SK-N-SH (cell line): ENCODE data around the gene ETV6. TPM values are rescaled to one million over a fixed set of nuclear protein-coding genes. Genes with fewer than 3 reads are reported as not detected.

Source experiments
- CTCF ChIA-PET: fragments of 300-600, 350-600 bp; formaldehyde crosslinking; extraction: SDS; loops from one replicate; lab custom pipeline; 2021; lab: Yijun Ruan, JAX
- POLR2A ChIA-PET: fragments of 350-600 bp; sonication (Branson Sonifier 250); formaldehyde crosslinking; extraction: SDS; loops from one replicate; lab custom pipeline; 2020; ENCODE audit warnings: antibody characterized with exemption, inconsistent platforms; lab: Yijun Ruan, JAX
- DNase-seq: peaks from one replicate; pipeline ENCODE4 v3.0.0; 2012
- H2AFZ ChIP-seq: fragments of 200-600 bp; sonication (generic); 2 replicates; pipeline ENCODE4 v1.8.1; 2016; ENCODE audit warnings: antibody characterized with exemption, mild to moderate bottlenecking, low read depth
- H3F3A ChIP-seq: fragments of 200-600 bp; sonication (generic); replicated peaks from 2 replicates; pipeline ENCODE3; 2016; ENCODE audit warnings: antibody characterized with exemption, mild to moderate bottlenecking; ENCODE audit not compliant: insufficient read depth
- H3K27ac ChIP-seq, 2 experiments: fragments of 200-500 bp in 1 of 2; fragments of 200-600 bp in 1 of 2; sonication (Bioruptor generic) in 1 of 2; sonication (generic), shearing (Covaris generic) in 1 of 2; 2 replicates each; pipeline versions ENCODE4 v1.5.1 to v1.6.1; 2014 to 2016; ENCODE audit warnings: low read depth in 2 of 2, inconsistent platforms in 1 of 2, low read length in 1 of 2, mild to moderate bottlenecking in 1 of 2, mixed read lengths in 1 of 2
- H3K27me3 ChIP-seq: fragments of 200-600 bp; sonication (generic), shearing (Covaris generic); 2 replicates; pipeline ENCODE4 v1.6.1; 2016; ENCODE audit warnings: mixed run types; ENCODE audit not compliant: insufficient read depth
- H3K36me3 ChIP-seq, 2 experiments: fragments of 200-500 bp in 1 of 2; fragments of 200-600 bp in 1 of 2; sonication (Bioruptor generic) in 1 of 2; sonication (generic) in 1 of 2; replicated peaks in 1 of 2; 2 replicates each; pipeline versions ENCODE3 to v1.5.1; 2014 to 2016; ENCODE audit warnings: low read length in 1 of 2, mild to moderate bottlenecking in 1 of 2; ENCODE audit not compliant: insufficient read depth in 2 of 2, control insufficient read depth in 1 of 2
- H3K4me1 ChIP-seq, 2 experiments: fragments of 200-500 bp in 1 of 2; fragments of 200-600 bp in 1 of 2; sonication (Bioruptor generic) in 1 of 2; sonication (generic), shearing (Covaris generic) in 1 of 2; 2 replicates each; pipeline versions ENCODE4 v1.5.1 to v1.6.1; 2014 to 2016; ENCODE audit warnings: low read depth in 1 of 2, low read length in 1 of 2, mixed run types in 1 of 2; ENCODE audit not compliant: insufficient read depth in 2 of 2, control insufficient read depth in 1 of 2
- H3K4me2 ChIP-seq: fragments of 200-600 bp; sonication (generic), shearing (Covaris generic); 2 replicates; pipeline ENCODE4 v1.6.1; 2017; ENCODE audit warnings: mixed run types
- H3K4me3 ChIP-seq, 2 experiments: fragments of 200-500 bp in 1 of 2; fragments of 200-600 bp in 1 of 2; sonication (Bioruptor generic) in 1 of 2; sonication (generic), shearing (Covaris generic) in 1 of 2; 2 replicates each; pipeline versions ENCODE4 v1.5.1 to v1.8.1; 2014 to 2016; ENCODE audit warnings: low read depth in 2 of 2, inconsistent platforms in 1 of 2, low read length in 1 of 2, mild to moderate bottlenecking in 1 of 2, mixed read lengths in 1 of 2, moderate library complexity in 1 of 2
- H3K79me2 ChIP-seq: fragments of 200-600 bp; sonication (generic); 2 replicates; pipeline ENCODE4 v1.8.1; 2017; ENCODE audit warnings: mild to moderate bottlenecking; ENCODE audit not compliant: insufficient read depth
- H3K9ac ChIP-seq: fragments of 200-600 bp; sonication (generic); 2 replicates; pipeline ENCODE4 v1.6.1; 2017; ENCODE audit warnings: mixed run types
- H3K9me2 ChIP-seq: fragments of 200-600 bp; sonication (generic); 2 replicates; pipeline ENCODE4 v1.6.1; 2017; ENCODE audit warnings: mixed run types
- H3K9me3 ChIP-seq: fragments of 200-600 bp; sonication (generic); 2 replicates; pipeline ENCODE4 v1.6.1; 2017; ENCODE audit warnings: mixed run types, mild to moderate bottlenecking, moderate library complexity
- H4K20me1 ChIP-seq: fragments of 200-600 bp; sonication (generic); 2 replicates; pipeline ENCODE4 v1.6.1; 2017; ENCODE audit warnings: mild to moderate bottlenecking, mixed run types; ENCODE audit not compliant: insufficient read depth
- CHD2 ChIP-seq: fragments of 150-350 bp; IDR thresholded peaks from 2 replicates; pipeline ENCODE4 v1.6.1; 2018; ENCODE audit warnings: low read length; ENCODE audit not compliant: partially characterized antibody
- GABPA ChIP-seq: IDR thresholded peaks from 2 replicates; pipeline ENCODE4 v1.4.0; 2012; ENCODE audit warnings: low read depth, mild to moderate bottlenecking
- GATA2 ChIP-seq: sonication (generic); formaldehyde crosslinking; IDR thresholded peaks from 2 replicates; pipeline ENCODE4 v1.5.0; 2020; ENCODE audit warnings: mild to moderate bottlenecking, missing genetic modification reagents
- JUND ChIP-seq: IDR thresholded peaks from 2 replicates; pipeline ENCODE4 v1.4.0; 2012
- NRF1 ChIP-seq: IDR thresholded peaks from 2 replicates; pipeline ENCODE4 v1.6.1; 2012; ENCODE audit warnings: low read depth, mild to moderate bottlenecking, low read length
- RAD21 ChIP-seq: IDR thresholded peaks from 2 replicates; pipeline ENCODE4 v1.6.1; 2012; ENCODE audit warnings: mild to moderate bottlenecking, low read length
- RCOR1 ChIP-seq: fragments of 150-350 bp; IDR thresholded peaks from 2 replicates; pipeline ENCODE4 v1.6.1; 2017; ENCODE audit warnings: antibody characterized with exemption, low read length
- TAF1 ChIP-seq: IDR thresholded peaks from 2 replicates; pipeline ENCODE4 v1.6.1; 2012; ENCODE audit warnings: low read depth, mild to moderate bottlenecking, low read length, moderate library complexity, borderline replicate concordance
- TEAD4 ChIP-seq: IDR thresholded peaks from 2 replicates; pipeline ENCODE4 v1.4.0; 2012; ENCODE audit warnings: mild to moderate bottlenecking, borderline replicate concordance; ENCODE audit not compliant: insufficient read depth
- WGBS: methylation state at CpG from one replicate; pipeline ENCODE4 v1.1.6; 2017; ENCODE audit warnings: low lambda C conversion rate; 5-methylcytosine and 5-hydroxymethylcytosine counted together
- polyA plus RNA-seq, 3 experiments: library from polyadenylated mRNA; depleted of rRNA; stranded (reverse); fragments of >200 nt; gene quantifications; 2 replicates each; pipeline ENCODE4 v1.2.3, GENCODE V29; 2012
- TF ChIP-seq, protein P1 (sequence below): fragments of 200-600 bp; sonication (generic); IDR thresholded peaks from 2 replicates; pipeline ENCODE4 v1.6.1; 2017; ENCODE audit warnings: antibody characterized with exemption, mild to moderate bottlenecking, moderate library complexity
- TF ChIP-seq, protein P2 (sequence below): fragments of 150-350 bp; IDR thresholded peaks from 2 replicates; pipeline ENCODE4 v1.6.1; 2017; ENCODE audit warnings: antibody characterized with exemption, low read length, low read depth, borderline replicate concordance
- TF ChIP-seq, protein P3 (sequence below): IDR thresholded peaks from 2 replicates; pipeline ENCODE4; 2012
- TF ChIP-seq, protein P4 (sequence below): IDR thresholded peaks from 2 replicates; pipeline ENCODE4 v1.6.1; 2012; ENCODE audit warnings: mild to moderate bottlenecking, low read depth, low read length, moderate library complexity
- TF ChIP-seq, protein P5 (sequence below): IDR thresholded peaks from 2 replicates; pipeline ENCODE4 v1.4.0; 2012; ENCODE audit warnings: low read depth, borderline replicate concordance
- TF ChIP-seq, protein P6 (sequence below): IDR thresholded peaks from 2 replicates; pipeline ENCODE4 v1.4.0; 2012; ENCODE audit warnings: low read depth, borderline replicate concordance

Gene ETV6
- polyA plus RNA-seq, 1 of the 3 experiments (the other 2 are of a cell fraction), result 4.0 TPM

DNA sequence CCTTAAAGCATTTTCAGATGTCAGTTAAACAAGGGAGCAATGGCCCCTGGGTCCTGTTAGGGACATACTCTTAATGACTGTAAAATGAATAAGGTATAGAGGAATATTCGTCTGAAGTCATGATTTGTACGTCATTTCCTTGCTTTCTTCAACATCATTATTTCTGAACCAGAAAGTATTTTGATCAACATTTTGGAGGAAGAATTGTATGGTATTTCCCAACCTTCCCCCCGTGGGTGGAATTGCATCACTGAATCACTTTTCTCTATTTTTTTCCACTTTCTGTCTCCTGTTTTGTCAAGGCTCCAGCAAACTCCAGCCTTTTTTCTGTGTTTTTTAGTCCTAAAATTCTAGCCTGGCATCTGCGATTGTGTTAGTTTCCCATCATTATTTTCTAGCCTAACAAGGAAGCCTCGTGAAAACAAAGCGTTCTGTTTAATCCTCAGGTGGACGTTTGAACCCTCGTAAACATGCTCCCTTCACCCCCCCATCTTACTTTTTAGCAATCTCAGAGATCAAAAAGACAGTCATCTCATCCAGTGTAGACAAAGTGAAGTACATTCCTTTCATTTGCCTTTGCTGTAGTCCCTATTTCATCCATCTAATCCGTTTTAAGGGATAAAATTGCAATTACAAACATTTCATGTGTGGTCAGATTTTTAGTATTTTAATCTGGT, 62.3 kb downstream of the ETV6 start:
- TF ChIP-seq RAD21 (no peak), NRF1 (no peak), TEAD4 (no peak), CHD2 (no peak), TAF1 (no peak), JUND (no peak), RCOR1 (no peak), GABPA (no peak), GATA2 (CRISPR knock-in tag) (no peak)
- TF ChIP-seq, protein P1, sequence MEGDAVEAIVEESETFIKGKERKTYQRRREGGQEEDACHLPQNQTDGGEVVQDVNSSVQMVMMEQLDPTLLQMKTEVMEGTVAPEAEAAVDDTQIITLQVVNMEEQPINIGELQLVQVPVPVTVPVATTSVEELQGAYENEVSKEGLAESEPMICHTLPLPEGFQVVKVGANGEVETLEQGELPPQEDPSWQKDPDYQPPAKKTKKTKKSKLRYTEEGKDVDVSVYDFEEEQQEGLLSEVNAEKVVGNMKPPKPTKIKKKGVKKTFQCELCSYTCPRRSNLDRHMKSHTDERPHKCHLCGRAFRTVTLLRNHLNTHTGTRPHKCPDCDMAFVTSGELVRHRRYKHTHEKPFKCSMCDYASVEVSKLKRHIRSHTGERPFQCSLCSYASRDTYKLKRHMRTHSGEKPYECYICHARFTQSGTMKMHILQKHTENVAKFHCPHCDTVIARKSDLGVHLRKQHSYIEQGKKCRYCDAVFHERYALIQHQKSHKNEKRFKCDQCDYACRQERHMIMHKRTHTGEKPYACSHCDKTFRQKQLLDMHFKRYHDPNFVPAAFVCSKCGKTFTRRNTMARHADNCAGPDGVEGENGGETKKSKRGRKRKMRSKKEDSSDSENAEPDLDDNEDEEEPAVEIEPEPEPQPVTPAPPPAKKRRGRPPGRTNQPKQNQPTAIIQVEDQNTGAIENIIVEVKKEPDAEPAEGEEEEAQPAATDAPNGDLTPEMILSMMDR, result no peak
- TF ChIP-seq, protein P2, sequence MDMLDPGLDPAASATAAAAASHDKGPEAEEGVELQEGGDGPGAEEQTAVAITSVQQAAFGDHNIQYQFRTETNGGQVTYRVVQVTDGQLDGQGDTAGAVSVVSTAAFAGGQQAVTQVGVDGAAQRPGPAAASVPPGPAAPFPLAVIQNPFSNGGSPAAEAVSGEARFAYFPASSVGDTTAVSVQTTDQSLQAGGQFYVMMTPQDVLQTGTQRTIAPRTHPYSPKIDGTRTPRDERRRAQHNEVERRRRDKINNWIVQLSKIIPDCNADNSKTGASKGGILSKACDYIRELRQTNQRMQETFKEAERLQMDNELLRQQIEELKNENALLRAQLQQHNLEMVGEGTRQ, result no peak
- TF ChIP-seq, protein P3, sequence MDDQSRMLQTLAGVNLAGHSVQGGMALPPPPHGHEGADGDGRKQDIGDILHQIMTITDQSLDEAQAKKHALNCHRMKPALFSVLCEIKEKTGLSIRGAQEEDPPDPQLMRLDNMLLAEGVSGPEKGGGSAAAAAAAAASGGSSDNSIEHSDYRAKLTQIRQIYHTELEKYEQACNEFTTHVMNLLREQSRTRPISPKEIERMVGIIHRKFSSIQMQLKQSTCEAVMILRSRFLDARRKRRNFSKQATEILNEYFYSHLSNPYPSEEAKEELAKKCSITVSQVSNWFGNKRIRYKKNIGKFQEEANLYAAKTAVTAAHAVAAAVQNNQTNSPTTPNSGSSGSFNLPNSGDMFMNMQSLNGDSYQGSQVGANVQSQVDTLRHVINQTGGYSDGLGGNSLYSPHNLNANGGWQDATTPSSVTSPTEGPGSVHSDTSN, result no peak
- TF ChIP-seq, protein P4, sequence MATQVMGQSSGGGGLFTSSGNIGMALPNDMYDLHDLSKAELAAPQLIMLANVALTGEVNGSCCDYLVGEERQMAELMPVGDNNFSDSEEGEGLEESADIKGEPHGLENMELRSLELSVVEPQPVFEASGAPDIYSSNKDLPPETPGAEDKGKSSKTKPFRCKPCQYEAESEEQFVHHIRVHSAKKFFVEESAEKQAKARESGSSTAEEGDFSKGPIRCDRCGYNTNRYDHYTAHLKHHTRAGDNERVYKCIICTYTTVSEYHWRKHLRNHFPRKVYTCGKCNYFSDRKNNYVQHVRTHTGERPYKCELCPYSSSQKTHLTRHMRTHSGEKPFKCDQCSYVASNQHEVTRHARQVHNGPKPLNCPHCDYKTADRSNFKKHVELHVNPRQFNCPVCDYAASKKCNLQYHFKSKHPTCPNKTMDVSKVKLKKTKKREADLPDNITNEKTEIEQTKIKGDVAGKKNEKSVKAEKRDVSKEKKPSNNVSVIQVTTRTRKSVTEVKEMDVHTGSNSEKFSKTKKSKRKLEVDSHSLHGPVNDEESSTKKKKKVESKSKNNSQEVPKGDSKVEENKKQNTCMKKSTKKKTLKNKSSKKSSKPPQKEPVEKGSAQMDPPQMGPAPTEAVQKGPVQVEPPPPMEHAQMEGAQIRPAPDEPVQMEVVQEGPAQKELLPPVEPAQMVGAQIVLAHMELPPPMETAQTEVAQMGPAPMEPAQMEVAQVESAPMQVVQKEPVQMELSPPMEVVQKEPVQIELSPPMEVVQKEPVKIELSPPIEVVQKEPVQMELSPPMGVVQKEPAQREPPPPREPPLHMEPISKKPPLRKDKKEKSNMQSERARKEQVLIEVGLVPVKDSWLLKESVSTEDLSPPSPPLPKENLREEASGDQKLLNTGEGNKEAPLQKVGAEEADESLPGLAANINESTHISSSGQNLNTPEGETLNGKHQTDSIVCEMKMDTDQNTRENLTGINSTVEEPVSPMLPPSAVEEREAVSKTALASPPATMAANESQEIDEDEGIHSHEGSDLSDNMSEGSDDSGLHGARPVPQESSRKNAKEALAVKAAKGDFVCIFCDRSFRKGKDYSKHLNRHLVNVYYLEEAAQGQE, result no peak
- TF ChIP-seq, protein P5, sequence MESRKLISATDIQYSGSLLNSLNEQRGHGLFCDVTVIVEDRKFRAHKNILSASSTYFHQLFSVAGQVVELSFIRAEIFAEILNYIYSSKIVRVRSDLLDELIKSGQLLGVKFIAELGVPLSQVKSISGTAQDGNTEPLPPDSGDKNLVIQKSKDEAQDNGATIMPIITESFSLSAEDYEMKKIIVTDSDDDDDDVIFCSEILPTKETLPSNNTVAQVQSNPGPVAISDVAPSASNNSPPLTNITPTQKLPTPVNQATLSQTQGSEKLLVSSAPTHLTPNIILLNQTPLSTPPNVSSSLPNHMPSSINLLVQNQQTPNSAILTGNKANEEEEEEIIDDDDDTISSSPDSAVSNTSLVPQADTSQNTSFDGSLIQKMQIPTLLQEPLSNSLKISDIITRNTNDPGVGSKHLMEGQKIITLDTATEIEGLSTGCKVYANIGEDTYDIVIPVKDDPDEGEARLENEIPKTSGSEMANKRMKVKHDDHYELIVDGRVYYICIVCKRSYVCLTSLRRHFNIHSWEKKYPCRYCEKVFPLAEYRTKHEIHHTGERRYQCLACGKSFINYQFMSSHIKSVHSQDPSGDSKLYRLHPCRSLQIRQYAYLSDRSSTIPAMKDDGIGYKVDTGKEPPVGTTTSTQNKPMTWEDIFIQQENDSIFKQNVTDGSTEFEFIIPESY, result no peak
- TF ChIP-seq, protein P6, sequence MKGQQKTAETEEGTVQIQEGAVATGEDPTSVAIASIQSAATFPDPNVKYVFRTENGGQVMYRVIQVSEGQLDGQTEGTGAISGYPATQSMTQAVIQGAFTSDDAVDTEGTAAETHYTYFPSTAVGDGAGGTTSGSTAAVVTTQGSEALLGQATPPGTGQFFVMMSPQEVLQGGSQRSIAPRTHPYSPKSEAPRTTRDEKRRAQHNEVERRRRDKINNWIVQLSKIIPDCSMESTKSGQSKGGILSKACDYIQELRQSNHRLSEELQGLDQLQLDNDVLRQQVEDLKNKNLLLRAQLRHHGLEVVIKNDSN, result no peak
- TF ChIP-seq, all 33 proteins: peak for 0
- ChIA-PET CTCF (no interaction called here), POLR2A (no interaction called here)
- H3K9me3 ChIP-seq, result no peaks in the 10 kb centered on the region
- H3K36me3 ChIP-seq, result no peaks in the 10 kb centered on the region
- H3K4me2 ChIP-seq, result no peak overlapping the region
- no peaks in the 10 kb centered on the region for H3K27me3 ChIP-seq
- DNase-seq, result no peak
- no peaks in the 10 kb centered on the region for H3K9me2 ChIP-seq
- peaks cover 17 to 31% of the 10 kb centered on the region in 2 experiments; a peak in 3 of 4 replicates for H3K4me1 ChIP-seq
- WGBS, result 86% methylated on average over 9 of the region's 9 CpGs
- H3K79me2 ChIP-seq, result peaks cover 98% of the 10 kb centered on the region
- no peak overlapping the region for H3K27ac ChIP-seq
- no peaks in the 10 kb centered on the region for H3F3A ChIP-seq
- H4K20me1 ChIP-seq, result no peaks in the 10 kb centered on the region; the same call in 1 of the 2 replicates
- no peak overlapping the region for H2AFZ ChIP-seq
- H3K9ac ChIP-seq, result no peak overlapping the region
- H3K4me3 ChIP-seq, result no peak overlapping the region
